ENCODE measurements around the gene WNK4.

The WNK4 gene

DNA sequence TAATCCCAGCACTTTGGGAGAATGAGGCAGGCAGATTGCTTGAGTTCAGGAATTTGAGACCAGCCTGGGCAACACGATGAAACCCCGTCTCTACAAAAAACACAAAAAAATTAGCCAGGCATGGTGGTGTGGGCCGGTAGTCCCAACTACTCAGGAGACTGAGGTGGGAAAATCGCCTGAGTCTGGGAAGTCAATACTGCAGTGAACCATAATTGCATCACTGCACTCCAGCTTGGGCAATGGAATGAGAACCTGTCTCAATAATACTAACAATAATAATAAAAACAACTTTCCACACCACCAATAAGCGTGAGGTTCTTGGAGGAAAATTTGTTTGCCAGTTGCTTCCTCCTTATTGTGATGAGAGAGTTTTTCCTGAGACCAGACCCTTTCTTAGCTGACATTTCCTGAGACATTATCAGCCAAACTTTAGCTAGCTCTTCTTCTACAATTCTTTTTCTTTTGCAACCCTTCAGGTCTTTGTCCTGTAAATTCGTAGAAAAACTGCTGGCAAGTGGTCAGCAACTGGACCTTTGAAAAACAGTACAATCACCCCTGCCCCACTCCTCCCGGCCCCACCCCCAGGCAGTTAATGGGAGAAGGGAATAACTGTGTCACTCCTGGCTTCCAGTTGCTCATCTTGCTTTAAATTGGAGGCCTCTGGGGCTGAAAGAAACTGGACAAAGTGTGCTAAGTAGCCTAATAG lies 32.1 kb upstream of the WNK4 start:
- TF ChIP-seq, protein P1, sequence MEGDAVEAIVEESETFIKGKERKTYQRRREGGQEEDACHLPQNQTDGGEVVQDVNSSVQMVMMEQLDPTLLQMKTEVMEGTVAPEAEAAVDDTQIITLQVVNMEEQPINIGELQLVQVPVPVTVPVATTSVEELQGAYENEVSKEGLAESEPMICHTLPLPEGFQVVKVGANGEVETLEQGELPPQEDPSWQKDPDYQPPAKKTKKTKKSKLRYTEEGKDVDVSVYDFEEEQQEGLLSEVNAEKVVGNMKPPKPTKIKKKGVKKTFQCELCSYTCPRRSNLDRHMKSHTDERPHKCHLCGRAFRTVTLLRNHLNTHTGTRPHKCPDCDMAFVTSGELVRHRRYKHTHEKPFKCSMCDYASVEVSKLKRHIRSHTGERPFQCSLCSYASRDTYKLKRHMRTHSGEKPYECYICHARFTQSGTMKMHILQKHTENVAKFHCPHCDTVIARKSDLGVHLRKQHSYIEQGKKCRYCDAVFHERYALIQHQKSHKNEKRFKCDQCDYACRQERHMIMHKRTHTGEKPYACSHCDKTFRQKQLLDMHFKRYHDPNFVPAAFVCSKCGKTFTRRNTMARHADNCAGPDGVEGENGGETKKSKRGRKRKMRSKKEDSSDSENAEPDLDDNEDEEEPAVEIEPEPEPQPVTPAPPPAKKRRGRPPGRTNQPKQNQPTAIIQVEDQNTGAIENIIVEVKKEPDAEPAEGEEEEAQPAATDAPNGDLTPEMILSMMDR (IDR thresholded peaks at IDR 0.05; ENCODE audit: low read depth, low read length), result no peak
- no peak for DNase-seq (ENCODE audit: extremely low read depth, low read depth)

GRCh38 chr17:42748908-42749798 lies 31.3 kb upstream of the WNK4 start:
- TF ChIP-seq, protein P1 (IDR thresholded peaks at IDR 0.05; ENCODE audit: low read depth, low read length), result no peak
- DNase-seq (ENCODE audit: extremely low read depth, low read depth), result no peak

- DNase-seq (ENCODE audit: extremely low read depth, low read depth), result no peak
- TF ChIP-seq, protein P1 (IDR thresholded peaks at IDR 0.05; ENCODE audit: low read depth, low read length), result no peak
Observed at GRCh38 chr17:42750739-42751344, 29.6 kb upstream of the WNK4 start.

GRCh38 chr17:42751628-42752027 lies 28.8 kb upstream of the WNK4 start:
- DNase-seq (ENCODE audit: extremely low read depth, low read depth), result no peak
- TF ChIP-seq, protein P1 (IDR thresholded peaks at IDR 0.05; ENCODE audit: low read depth, low read length), result no peak

GRCh38 chr17:42754782-42755181 lies 25.6 kb upstream of the WNK4 start:
- TF ChIP-seq, protein P1 (IDR thresholded peaks at IDR 0.05; ENCODE audit: low read depth, low read length), result no peak
- no peak for DNase-seq (ENCODE audit: extremely low read depth, low read depth)

DNA sequence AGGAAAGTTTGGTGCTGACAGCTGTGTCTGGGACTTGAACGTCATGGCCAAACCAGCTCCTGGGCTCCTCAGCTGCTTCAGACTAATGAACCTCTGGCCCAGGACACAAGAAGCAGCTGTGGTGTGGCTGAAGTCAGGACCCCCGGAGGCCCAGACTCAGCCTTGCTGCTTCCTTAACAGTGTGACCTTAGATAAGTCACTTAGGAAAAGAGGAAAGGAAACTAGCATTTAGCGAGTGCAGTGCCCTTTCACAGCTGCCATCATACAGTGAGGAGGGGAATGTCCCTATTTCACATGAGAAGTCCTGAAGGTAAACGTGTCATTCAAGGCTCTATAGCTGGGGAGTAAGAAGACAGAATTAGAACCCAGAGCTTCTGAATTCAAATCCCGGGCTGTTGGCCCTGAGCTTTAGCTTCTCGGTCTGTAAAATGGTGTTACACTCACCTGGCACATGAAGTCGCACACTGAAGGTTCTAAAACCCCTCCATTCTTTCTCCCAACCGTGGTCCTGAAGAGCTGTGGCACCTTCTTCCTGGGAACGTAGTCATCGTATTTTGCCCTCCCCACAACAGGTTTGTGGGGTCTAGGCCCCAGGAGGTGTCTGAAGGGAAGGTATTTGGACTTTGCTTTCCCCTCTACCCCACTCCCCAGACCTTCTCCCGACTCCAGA lies 20.3 kb upstream of the WNK4 start:
- no peak for DNase-seq (ENCODE audit: extremely low read depth, low read depth)
- TF ChIP-seq, protein P1 (IDR thresholded peaks at IDR 0.05; ENCODE audit: low read depth, low read length), result no peak

All from AG09319 (cell line).